ENCODE data around the gene TTLL3.
"Not testable (repeated sequence)": the region's sequence is repeated elsewhere in the genome, so short reads cannot be mapped to it uniquely, and the experiment has no call there.

TTLL3 gene

DNA sequence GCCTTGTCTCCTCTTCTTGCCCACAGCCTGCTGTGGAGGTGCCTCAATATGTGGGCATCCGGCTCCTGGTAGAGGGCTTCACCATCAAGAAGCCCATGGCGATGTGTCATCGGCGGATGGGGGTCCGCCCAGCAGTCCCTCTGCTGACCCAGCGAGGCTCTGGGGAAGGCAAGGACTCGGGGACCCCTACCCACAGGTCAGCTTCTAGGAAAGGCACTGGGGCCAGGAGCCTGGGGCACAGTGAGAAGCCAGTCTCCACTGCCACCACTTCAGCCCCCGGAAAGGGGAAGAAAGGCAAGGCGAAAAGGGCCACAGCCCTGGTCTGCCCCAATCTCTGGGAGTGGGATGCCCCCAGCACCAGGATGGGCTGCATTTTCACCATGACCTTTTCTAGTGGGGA, 23.0 kb downstream of the TTLL3 start:
- DNase-seq (ENCODE audit: insufficient read length): no peak
- FAIRE-seq: no peak
- TF ChIP-seq POLR2A (IDR thresholded peaks at IDR 0.05; ENCODE audit: low read depth, low read length) (no peak), POLR2AphosphoS5 (IDR thresholded peaks at IDR 0.05; ENCODE audit: low read depth, low read length) (no peak), TAF1 (IDR thresholded peaks at IDR 0.05; ENCODE audit: borderline replicate concordance, low read depth, low read length) (no peak)

DNA sequence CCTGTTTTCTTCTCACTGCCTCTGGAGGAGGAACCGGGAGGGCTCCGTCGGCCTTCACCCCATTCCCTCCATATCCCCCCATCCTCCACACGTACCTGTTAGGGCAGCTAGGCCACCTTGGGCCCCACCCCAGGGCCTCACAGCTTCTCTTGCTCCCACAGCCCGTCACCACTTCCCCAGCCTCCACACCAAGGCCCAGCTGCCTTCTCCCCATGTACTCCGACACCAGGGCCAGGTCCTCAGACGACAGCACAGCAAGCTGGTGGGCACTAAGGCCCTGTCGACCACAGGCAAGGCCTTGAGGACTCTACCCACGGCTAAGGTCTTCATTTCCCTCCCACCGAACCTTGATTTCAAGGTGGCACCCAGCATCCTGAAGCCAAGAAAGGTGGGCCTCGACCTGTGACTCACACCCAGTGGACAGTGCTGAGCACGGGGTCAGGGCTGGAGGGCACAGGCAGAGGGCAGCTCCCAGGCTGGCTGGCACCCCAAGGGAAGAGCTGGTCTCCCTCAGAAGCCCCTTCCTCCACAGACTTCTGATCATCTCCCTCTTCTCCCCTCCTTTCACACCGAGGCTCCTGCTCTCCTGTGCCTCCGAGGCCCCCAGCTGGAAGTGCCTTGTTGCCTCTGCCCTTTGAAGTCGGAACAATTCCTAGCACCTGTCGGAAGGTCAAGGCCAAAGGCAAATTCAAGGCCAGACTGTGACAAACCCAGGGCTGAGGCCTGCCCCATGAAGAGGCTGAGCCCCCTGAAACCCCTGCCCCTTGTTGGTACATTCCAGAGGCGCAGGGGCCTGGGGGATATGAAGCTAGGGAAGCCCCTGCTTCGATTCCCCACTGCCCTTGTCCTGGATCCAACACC, 24.7 kb downstream of the TTLL3 start:
- no peak for DNase-seq (ENCODE audit: insufficient read length)
- TF ChIP-seq TAF1 (IDR thresholded peaks at IDR 0.05; ENCODE audit: borderline replicate concordance, low read depth, low read length): no peak
- FAIRE-seq: no peak

DNA sequence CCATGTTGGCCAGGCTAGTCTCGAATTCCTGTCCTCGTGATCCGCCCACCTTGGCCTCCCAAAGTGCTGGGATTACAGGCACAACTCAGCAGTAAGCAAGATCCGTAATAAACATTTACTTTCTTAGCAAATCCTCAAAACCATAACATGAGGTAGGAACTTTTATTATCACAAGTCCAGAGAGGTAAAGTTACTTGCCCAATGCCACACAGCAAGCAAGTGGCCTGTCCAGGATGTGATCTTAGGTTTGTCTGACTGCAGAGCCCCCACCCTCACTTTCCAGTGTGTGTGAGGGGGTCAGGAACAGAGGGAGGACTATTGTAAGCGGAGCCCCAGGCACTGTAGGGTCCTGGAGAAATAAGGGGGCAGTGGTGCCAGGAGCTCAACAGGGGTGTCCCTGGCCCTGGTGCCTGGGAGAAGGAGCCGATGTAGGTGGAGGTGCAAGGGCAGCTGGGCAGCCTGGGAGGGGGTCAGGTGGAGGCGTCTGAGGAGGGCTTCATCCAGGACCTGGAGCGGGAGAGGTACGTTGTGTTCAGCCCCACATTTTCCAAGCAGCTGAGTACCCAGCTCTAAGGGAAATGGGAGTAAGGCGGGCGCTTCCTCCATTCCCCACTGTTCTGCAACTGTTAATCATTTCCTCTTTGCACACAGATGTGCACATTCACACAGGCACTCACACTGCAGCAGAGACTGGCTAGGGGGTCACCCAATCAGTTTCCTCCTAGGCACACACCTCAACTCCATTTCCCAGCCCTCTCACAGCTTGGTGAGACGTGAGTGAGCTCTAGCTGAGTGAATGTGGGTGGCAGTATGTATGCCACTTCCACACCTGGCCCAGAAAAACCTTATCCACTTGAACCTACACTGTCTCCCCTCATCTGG, 27.9 kb downstream of the TTLL3 start:
- no peak for TF ChIP-seq POLR2A (IDR thresholded peaks at IDR 0.05; ENCODE audit: low read depth, low read length)
- TF ChIP-seq TAF1 (IDR thresholded peaks at IDR 0.05; ENCODE audit: borderline replicate concordance, low read depth, low read length): no peak
- no peak for TF ChIP-seq POLR2AphosphoS5 (IDR thresholded peaks at IDR 0.05; ENCODE audit: low read depth, low read length)
- no peak for FAIRE-seq

DNA sequence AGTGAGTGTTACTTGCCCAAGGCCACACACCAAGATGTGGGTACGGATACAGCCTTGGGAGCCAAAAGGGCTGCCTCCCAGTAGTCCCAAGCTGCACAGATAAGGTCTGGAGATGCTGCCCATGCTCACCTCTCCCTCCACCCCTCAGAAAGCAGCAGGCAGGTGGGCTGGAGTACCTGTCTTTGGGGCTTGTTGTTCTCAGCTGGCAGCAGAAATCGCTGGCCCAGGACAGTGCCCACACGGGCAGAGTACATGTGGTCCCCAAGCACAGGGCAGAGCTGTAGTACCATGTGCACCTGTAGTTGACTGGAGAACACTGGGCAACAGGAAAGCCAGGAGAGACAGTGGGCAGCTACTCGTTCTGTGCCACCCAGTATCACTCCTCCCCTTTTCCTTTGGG, 28.8 kb downstream of the TTLL3 start:
- DNase-seq (ENCODE audit: insufficient read length) (no peak), FAIRE-seq (no peak)
- TF ChIP-seq TAF1 (IDR thresholded peaks at IDR 0.05; ENCODE audit: borderline replicate concordance, low read depth, low read length) (no peak), POLR2AphosphoS5 (IDR thresholded peaks at IDR 0.05; ENCODE audit: low read depth, low read length) (no peak)

More for the DNA sequence above, 27.9 kb downstream of the TTLL3 start:
- no peak for DNase-seq (ENCODE audit: insufficient read length)

DNA sequence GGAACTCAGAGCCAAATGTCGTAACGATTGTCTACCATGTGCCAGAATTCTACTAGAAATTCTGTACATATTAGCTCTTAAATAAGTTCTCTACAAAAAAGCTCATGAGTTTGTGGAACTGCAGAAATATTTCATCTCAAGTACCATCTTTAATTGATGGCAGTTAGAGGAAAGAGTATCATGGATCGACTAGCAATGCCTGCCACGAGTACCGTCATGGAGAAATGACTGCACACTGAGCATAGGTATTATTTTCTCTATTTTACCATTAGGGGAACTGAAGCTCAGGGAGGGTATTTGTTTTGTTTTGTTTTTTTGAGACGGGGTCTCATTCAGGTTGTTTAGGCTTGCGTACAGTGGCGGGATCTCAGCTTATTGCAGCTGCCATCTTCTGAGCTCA, 31.0 kb downstream of the TTLL3 start:
- TF ChIP-seq POLR2AphosphoS5 (IDR thresholded peaks at IDR 0.05; ENCODE audit: low read depth, low read length): no peak
- TF ChIP-seq POLR2A (IDR thresholded peaks at IDR 0.05; ENCODE audit: low read depth, low read length): no peak
- TF ChIP-seq TAF1 (IDR thresholded peaks at IDR 0.05; ENCODE audit: borderline replicate concordance, low read depth, low read length): no peak
- FAIRE-seq (no peak), DNase-seq (ENCODE audit: insufficient read length) (no peak)

DNA sequence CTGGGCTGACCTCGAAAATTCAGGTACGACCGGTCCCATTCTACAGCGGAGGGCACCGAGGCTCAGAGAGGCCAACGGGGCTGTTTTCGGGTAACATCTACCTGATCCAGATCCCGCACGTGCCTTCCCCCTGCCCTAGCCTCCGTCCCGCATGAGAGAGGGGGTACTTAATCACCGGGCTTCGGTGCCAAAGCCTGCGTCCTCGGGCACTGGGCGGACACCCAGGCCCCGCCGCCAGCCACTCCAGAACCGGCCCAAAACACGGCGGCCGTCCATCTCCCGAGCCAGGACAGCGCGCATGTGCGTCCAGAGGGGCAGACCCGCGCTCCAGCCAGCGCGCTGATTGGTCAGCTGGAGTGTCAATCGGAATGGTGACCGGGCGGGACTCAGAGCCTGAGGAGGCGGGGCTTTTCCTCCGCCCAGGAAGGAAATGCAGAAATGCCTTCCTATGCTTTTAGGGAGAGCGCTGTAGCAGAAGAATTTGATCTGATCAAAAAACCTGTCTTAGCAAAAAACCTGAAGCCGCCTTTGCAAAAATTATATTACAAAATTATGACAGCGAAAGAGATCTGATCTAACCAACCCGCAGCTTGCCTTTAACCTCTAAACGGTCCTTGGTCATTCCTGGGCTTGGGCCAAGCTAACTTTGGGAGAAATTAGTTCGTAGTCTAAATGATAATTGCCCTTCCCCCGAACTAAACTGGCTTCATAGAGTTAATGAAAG, 33.8 kb downstream of the TTLL3 start, which contains the start of gene RPUSD3:
Gene RPUSD3 (minus strand): TSS at position 294 of the 724 bp plus-strand sequence. CDS start 18 bp downstream, at position 276.
- FAIRE-seq (peak; percentile 84), DNase-seq (ENCODE audit: insufficient read length) (peak; percentile 99)
- TF ChIP-seq POLR2A (IDR thresholded peaks at IDR 0.05; ENCODE audit: low read depth, low read length) (peak; percentile 64; the same call in 1 of the 2 replicates), TAF1 (IDR thresholded peaks at IDR 0.05; ENCODE audit: borderline replicate concordance, low read depth, low read length) (no peak), POLR2AphosphoS5 (IDR thresholded peaks at IDR 0.05; ENCODE audit: low read depth, low read length) (no peak)

DNA sequence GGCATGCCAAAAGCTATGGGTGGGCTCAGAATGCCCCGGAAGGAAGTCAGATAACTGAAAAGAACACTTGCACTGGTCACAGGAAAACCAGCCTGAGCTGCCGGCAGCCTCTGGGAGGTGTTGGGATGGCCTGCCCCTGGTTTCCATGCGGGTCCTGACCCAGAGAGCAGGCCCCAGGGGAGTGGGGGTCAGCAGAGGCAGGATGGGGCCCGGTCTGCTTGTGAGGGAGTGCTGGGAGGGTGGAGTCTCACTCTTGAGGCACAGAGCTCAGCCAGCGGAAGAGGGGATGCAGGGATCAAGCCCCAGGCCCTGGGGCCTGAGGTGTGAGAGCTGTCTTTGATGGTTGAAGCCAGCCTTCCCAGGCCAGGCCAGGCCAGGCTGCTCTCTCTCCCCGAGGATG, 36.2 kb downstream of the TTLL3 start:
- FAIRE-seq (no peak), DNase-seq (ENCODE audit: insufficient read length) (no peak)
- TF ChIP-seq POLR2A (IDR thresholded peaks at IDR 0.05; ENCODE audit: low read depth, low read length): no peak
- TF ChIP-seq POLR2AphosphoS5 (IDR thresholded peaks at IDR 0.05; ENCODE audit: low read depth, low read length): no peak
- no peak for TF ChIP-seq TAF1 (IDR thresholded peaks at IDR 0.05; ENCODE audit: borderline replicate concordance, low read depth, low read length)

DNA sequence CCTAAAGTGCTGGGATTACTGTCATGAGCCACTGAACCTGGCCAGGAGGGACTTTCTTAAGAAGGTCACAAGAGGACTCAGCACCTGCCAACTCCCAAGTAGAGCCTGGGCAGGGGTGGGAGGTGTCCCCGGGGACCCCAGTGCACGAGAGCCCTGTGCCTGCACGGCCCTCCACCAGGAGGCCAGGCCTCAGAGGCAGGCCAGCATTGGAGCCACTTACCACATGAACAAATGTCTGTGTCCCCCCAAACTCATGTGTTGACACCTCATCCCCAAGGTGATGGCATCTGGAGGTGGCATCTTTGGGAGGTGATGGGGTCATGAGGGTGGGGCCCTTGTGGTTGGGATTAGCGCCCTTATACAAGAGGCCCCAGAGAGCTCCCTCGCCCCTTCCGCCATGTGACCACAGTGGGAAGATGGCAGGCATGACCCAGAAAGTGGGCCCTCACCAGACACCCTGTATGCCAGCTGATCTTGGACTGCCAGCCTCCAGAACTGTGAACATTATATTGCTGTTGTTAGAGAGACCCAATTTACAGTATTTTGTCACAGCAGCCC, 36.9 kb downstream of the TTLL3 start:
- TF ChIP-seq POLR2A (IDR thresholded peaks at IDR 0.05; ENCODE audit: low read depth, low read length) (no peak), TAF1 (IDR thresholded peaks at IDR 0.05; ENCODE audit: borderline replicate concordance, low read depth, low read length) (no peak), POLR2AphosphoS5 (IDR thresholded peaks at IDR 0.05; ENCODE audit: low read depth, low read length) (no peak)
- FAIRE-seq (no peak), DNase-seq (ENCODE audit: insufficient read length) (no peak)

DNA sequence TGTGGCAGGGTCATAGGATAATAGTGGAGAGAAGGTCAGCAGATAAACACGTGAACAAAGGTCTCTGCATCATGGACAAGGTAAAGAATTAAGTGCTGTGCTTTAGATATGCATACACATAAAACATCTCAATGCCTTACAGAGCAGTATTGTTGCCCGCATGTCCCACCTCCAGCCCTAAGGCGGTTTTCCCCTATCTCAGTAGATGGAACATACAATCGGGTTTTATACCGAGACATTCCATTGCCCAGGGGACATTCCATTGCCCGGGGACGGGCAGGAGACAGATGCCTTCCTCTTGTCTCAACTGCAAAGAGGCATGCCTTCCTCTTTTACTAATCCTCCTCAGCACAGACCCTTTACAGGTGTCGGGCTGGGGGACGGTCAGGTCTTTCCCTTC, 37.8 kb downstream of the TTLL3 start:
- not testable (repeated sequence) for DNase-seq (ENCODE audit: insufficient read length); FAIRE-seq

DNA sequence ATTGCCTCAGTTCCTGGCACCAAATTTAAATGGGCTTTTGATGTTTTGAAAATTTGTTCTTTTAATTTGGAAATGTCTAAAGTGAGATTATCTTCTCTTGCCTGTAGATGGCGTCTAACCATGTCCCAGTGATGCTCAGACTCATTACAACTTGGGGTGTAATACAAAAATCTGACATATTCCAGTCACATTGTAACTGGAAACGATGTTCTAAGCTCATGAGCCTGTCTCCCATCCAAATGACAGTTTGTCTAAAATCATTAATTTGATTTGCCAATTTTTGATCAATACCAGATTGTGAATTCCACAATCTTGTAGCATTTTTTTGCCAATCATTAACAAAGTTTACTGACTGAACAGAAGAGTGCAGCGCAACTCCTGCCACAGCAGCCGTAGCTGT, 38.8 kb downstream of the TTLL3 start:
- not testable (repeated sequence) for FAIRE-seq; DNase-seq (ENCODE audit: insufficient read length)

DNA sequence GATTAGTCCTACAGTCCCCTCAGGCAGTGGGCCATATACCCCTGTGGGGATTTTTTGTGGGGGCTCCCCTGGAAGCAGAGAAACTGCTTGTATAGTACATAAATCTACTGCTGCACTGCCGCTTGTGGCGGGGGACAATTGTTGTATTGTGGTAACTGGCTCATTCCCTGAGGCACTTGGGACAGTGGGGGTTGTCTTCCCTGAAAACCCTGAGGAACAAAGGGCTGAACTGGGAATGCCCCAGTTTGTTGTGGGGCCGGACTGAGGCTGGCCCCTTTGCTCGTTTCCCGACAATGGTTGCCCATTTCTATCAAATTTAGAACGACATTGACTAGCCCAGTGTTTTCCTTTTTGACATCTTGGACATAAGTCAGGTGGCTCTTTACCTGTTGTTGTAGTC, 41.3 kb downstream of the TTLL3 start:
- not testable (repeated sequence) for DNase-seq (ENCODE audit: insufficient read length); FAIRE-seq

DNA sequence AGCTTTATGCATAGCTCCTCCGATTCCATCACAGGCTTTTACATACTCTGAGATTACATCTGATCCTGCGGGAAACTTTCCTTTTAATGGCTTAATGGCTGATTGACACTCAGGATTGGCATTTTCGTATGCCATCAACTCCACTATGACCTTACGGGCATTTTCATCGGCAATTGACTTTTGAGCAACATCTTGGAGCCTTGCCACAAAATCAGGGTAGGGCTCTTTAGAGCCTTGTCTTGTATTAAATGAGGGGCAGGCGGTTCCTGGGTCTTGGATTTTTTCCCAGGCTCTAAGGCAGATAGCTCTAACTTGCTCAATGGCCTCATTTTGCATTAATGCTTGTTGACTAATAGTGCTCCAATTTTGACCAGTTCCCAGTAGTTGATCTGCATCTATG, 41.9 kb downstream of the TTLL3 start:
- DNase-seq (ENCODE audit: insufficient read length); FAIRE-seq: not testable (repeated sequence)

All from GM12892 (cell line).